GM12878 (cell line): ENCODE measurements around the gene PDZRN4.
"Not testable (repeated sequence)": the region's sequence is repeated elsewhere in the genome, so short reads cannot be mapped to it uniquely, and the experiment has no call there.

Source experiments
- CTCF ChIP-seq, 3 experiments: IDR thresholded peaks in 2 of 3; conservative IDR thresholded peaks in 1 of 3; 2 replicates each; pipeline ENCODE4 v1.5.1; 2011; ENCODE audit warnings: low read depth in 3 of 3, low read length in 3 of 3, mild to moderate bottlenecking in 3 of 3, control low read depth in 2 of 3, moderate library complexity in 2 of 3, inconsistent platforms in 1 of 3, mixed read lengths in 1 of 3; ENCODE audit not compliant: control insufficient read depth in 2 of 3, insufficient read depth in 1 of 3; ENCODE audit errors: extremely low read depth in 1 of 3
- E2F8 ChIP-seq: fragments of 450-650 bp; IDR thresholded peaks from 2 replicates; pipeline ENCODE4 v1.6.1; 2018; ENCODE audit warnings: mild to moderate bottlenecking, low read depth, moderate library complexity; ENCODE audit not compliant: partially characterized antibody
- EP300 ChIP-seq, 2 experiments: fragments of 150-350 bp in 1 of 2; IDR thresholded peaks; 2 replicates each; pipeline ENCODE4 v1.6.1; 2011 to 2012; ENCODE audit warnings: low read depth in 2 of 2, low read length in 2 of 2, borderline replicate concordance in 1 of 2, improper control_type of control experiment in 1 of 2, inconsistent platforms in 1 of 2; ENCODE audit not compliant: control insufficient read depth in 1 of 2
- EZH2 ChIP-seq: IDR thresholded peaks from 2 replicates; pipeline ENCODE4 v1.6.1; 2012; ENCODE audit warnings: low read depth, mild to moderate bottlenecking, control low read depth, inconsistent platforms, low read length, borderline replicate concordance; ENCODE audit not compliant: control insufficient read depth

GRCh38 chr12:41179507-41179906, 8.6 kb upstream of the PDZRN4 start:
- not testable (repeated sequence) for TF ChIP-seq CTCF (IDR thresholded peaks at IDR 0.05 in 2 of 3, conservative IDR thresholded peaks at IDR 0.05 in 1 of 3; ENCODE audit: control insufficient read depth in 2 of 3, extremely low read depth in 1 of 3, insufficient read depth in 1 of 3, low read depth in 3 of 3, low read length in 3 of 3); EZH2; EP300 (IDR thresholded peaks at IDR 0.05; ENCODE audit: borderline replicate concordance in 1 of 2, control insufficient read depth in 1 of 2, low read depth in 2 of 2, low read length in 2 of 2); E2F8
